Erythroblast (primary cell): ENCODE data around the gene ST6GALNAC2.
"Not testable (repeated sequence)": the region's sequence is repeated elsewhere in the genome, so short reads cannot be mapped to it uniquely, and the experiment has no call there.

Experiments
- DNase-seq, 2 experiments: peaks; one replicate each; lab custom pipeline; 2025; lab: John Stamatoyannopoulos, UW
- GATA1 ChIP-seq: IDR thresholded peaks from 2 replicates; pipeline ENCODE4 v1.6.1; 2011; ENCODE audit warnings: low read depth, mild to moderate bottlenecking, control low read depth, low read length, moderate library complexity
- POLR2A ChIP-seq: IDR thresholded peaks from 2 replicates; pipeline ENCODE4 v1.6.1; 2011; ENCODE audit warnings: mild to moderate bottlenecking, low read length

ST6GALNAC2 gene

DNA sequence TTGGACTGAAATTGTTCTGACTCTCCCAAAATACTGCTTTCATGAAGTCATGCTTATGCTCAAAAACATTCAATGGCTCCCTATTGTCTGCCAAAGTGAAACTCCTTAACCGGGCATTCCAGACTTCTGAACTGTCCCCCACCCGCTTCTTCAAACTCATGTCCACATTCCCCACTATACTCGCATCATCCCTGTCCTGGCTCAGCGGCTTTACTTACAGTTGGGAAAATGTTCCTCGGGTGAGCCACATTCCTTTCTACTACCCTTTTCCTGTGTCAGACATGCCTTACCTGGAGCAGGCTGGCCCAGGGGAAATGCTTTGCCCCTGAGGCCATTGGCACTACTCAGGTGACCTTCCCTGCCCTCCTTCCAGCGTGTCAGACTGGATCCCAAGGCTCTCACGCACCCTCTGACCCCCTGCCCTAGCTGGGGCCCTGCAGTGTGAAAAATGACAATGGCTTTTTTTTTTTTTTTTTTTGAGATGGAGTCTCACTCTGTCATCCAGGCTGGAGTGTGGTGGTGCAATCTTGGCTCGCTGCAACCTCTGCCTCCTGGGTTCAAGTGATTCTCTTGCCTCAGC, 53.5 kb downstream of the ST6GALNAC2 start:
- DNase-seq = no peak
- TF ChIP-seq POLR2A (no peak), GATA1 (no peak)

DNA sequence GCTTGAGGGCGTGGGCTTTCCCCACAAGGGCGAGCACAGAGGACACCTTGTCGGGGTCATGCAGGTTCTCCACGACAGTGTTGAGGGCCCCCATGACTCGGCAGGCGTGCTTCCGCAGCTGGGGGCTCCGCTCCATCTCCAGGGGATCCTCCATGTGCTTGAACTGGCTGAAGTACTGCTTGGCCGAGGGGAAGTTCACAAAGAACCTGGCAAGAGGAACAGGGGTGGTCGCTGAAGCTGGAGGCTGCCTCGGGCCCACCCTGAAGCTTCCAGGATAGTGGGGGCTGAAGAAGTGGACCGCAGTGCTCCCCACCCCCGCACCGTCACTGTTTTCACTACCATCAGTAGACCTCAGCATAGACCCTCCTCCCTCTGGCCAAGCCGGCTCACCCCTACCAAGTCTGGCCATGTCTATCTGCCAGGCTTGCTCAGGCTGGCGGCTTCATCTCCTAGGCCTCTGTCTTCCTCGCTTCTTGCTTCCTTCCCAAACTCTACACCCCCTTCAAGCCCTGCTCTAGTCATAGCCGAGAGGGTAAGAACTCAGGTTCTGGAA, 54.1 kb downstream of the ST6GALNAC2 start:
- TF ChIP-seq POLR2A (no peak), GATA1 (no peak)
- no peak for DNase-seq

DNA sequence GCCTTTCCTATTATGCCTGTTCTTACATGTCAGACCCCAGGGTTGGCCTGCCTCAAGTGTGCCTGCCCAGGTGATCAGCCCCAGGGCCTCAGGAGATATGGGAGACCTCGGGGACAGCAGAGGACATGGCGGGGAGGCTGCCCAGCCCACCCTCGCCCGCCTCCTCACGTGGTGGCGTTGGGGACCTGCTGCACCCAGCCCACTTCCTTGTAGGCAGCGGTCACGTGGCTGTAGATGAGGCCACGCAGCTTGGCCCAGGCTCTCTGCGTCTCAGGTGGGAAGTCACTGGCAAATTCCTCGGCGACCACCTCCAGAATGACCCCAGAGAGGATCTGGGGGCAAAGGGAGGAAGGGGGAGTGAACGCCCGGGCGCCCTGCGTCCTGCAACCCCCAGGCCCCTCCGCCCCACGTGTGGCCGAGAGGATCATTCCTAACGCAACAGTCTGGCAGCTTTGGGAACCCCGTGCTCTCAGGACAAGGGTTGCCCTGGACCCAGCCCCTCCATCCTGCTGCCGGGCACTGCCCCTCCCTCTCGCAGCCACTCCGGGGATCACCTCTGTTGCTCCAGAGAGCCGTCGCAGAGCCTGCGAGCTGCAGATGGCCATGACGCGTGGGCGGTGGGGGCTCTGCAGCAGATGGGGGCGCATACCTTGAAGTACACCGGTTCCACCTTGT, 54.7 kb downstream of the ST6GALNAC2 start:
- DNase-seq = no peak
- TF ChIP-seq GATA1 (no peak), POLR2A (no peak)

DNA sequence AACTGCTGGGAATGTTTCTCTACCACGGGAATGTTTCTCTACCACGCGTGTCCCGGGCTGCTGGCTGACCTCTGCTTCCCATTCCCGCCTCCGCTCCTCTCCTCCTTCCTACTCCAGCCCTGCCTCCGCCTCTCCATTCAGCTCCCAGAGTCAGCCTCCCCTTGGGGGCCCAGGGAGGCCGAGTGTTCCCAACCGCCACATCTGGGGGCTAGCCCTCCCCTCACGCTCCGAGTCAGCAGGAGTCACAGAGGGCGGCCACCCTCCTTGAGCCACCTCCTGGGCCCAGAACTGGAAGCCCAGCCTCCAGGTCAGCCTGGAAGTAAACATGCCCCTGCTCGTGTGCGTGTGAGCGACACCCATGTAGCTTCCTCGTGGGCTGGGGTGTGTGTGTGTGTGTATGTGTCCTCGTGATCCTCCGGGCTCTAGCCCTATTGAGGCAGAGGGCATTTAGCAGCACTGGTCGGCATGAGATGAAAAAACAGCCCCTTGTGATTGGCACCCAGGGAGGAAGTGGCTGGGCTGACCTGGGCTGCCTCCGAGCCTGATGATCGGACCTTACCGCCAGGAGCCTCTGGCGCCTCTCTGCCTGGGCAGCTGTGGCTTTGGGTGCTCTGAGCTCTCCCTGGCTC, 55.5 kb downstream of the ST6GALNAC2 start:
- TF ChIP-seq POLR2A (no peak), GATA1 (no peak)
- no peak for DNase-seq

DNA sequence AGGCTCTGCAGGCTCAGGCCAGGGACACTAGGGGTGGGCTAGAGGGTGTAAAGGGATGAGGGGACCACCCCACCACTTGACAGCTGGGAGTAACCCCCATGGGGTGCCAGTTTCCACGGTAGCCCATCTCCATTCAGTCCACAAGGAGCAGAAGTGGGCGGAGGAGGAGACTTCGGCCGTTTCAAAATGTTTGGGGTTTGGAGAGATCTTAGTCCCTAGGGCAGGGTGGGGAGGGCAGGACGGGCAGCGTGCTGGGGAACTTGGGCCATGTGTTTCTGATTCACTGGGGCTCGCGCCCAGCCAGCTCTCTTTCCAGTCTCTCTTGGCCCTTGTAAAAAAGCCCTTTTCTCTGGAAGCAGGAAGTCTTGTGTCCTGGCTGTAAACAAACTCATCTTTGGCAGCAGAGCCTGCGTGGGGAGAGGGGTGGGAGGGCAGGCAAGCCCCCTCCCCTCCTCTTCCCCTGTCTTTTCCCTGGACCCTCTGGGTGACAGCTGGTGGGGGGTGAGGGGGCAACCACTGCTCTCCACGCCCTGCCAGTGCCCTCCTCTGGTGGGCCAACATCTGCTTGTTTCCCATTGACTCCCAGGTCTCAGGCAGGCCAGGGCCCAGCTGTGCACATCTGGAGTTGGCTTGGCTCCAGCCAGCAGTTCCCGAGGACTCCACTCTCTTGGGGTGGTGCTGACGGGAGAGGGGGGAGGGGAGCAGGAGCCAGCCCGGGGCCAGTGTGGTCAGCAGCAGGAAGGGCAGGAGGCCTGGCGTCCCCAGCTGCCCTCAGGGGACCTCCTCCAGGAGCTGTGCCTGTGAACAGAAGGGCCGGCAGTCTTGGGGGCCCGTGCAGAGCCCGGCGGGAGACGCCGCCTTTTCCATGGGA, 56.2 kb downstream of the ST6GALNAC2 start:
- DNase-seq = no peak
- TF ChIP-seq POLR2A (no peak), GATA1 (no peak)

DNA sequence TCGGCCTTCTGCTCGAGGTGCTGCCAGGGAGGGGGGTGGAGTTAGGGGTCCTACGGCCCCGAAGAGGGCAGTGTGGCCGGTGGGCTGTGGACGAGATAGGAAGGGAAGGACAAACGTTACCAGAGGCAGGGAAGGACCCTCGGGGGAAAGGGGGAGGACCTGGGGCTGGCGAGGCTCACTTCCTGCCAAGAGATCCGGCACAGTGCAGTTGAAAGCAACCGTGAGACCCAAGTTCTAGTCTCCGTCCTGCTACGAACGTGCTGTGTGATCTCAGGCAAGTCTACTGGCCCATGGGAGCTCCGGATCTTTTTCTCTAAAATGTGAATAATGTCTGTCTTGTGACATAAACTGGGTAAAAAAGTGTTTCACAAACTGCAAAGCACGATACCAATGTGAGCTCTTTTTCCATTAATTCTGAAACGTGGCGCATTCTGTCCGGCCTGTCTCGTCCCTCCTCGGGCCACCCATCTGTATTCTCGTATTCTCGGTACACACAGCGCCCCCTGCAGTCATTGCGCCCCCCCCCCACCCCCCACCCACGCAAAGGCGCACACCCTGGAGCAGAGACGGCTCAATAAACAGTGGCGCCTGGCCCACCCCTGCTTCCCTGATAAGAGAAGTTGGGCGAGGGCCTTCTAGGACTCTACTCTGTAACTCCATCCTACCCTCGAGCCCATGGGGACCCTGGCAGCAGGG, 57.0 kb downstream of the ST6GALNAC2 start:
- DNase-seq = peak; percentile 59 to 61
- no peak for TF ChIP-seq POLR2A
- TF ChIP-seq GATA1 = no peak

DNA sequence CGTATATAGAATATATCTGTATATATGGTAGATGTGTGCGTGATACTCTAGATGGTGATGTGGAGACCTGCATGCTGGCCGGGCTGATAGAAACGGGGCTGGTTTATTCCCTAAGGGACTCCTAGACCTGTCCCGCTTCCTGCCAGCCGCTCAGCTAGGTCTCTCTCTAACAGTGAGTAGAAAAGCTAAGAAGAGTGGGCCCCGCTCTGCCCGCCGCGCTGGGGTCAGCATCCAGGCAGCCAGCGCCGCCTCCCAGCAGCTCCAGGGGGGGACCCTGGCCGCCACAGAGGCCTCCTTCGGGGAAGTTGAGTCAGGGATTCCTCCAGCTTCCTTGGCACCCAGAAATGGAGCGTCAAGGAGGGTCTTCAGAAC, 57.5 kb downstream of the ST6GALNAC2 start:
- no peak for TF ChIP-seq GATA1
- no peak for TF ChIP-seq POLR2A
- DNase-seq = no peak

DNA sequence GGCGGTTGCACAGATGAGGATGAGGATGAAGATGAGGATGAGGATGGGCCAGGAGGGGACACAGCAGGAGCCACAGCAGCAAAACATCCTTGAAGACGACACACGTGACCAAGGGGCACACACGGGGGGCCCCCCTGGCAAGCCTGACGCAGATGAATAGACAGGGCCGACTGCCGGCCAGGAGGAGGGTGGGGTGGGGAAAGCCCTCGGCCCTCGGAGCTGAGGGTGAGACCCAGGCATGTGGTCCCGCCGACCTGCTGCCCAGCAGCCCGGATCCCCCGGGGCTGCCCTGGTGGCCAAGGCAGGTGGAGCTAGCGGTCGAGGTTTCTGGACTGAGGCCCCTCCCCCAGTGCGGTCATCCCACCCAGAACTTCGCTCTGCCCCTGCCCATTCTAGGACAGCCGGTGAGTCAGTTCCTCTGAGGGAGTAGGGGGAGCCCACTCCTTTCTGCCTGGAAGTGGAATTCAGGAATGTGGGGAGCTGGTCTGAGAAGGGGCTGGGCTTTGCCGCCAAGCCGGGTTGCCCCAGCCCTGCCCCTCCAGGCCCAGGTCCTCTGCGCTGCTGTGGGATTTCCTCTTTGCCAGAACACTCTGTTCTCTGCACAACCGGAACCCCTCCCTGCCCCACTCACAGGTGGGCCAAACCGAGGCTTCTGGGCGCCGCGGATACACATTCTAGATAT, 58.1 kb downstream of the ST6GALNAC2 start:
- DNase-seq = no peak
- TF ChIP-seq GATA1 (no peak), POLR2A (no peak)

DNA sequence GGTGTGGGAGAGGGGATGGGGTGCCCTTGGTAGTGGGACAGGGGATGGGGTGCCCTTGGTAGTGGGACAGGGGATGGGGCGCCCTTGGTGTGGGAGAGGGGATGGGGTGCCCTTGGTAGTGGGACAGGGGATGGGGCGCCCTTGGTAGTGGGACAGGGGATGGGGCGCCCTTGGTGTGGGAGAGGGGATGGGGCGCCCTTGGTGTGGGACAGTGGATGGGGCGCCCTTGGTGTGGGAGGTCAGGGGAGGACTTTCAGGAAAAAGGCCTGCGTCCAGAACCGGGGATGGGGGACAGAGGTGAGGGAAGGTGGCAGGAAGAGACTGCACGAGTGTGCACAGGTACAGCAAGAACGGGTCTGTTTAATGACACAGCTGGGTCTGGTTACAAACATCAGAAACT, 58.6 kb downstream of the ST6GALNAC2 start:
- not testable (repeated sequence) for DNase-seq

DNA sequence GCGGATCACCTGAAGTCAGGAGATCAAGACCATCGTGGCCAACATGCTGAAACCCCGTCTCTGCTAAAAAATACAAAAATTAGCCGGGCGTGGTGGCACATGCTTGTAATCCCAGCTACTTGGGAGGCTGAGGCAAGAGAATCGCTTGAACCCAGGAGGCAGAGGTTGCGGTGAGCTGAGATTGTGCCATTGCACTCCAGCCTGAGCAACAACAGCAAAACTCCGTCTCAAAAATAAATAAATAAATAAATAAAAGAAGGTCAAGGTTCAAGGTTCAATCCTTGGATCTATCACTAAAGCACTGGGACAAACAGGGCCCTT, 60.2 kb downstream of the ST6GALNAC2 start:
- DNase-seq = not testable (repeated sequence)

DNA sequence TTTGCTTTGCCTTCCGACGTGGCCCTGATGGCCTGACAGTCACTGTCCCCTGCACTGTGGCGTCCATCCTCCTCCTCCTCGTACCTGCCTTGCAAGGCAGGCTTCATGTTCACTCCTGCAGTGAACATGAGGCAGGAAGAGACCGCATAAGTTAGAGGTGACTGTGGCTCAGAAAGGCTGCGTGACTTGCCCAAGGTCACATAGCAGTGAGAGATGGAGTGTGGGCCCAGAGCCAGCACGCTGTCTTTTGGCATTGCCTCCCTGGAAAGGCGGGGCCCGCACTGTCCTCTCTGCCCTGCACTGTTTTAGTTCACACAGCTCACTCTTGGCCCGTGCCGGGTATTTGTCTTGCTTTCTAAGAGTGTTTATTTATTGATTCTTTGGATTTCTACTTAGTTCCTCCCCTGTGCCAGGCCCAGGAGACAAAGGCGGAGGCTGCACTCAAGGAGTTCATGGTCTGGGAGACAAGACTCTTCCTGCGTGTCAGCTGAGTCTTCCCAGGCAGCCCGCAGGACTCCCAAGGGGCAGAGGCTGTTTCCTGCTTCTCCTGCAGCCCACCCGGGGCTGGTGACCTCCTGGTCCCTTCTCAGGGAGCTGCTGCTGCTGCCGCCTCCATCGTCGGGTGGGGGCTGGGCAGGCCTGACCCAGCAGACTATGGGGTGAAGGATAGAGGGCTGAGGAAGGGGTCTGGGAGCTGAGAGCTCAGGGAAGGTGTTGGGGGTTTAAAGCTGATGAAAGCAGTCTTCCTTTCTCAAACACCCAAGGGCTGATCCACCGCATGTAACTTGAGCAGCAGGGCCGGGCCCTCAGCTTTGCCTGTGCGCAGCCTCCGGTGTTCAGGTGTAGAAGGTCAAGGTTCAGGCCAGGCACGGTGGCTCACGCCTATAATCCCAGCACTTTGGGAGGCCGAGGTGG, 60.8 kb downstream of the ST6GALNAC2 start:
- no peak for DNase-seq
- TF ChIP-seq GATA1 (no peak), POLR2A (no peak)

DNA sequence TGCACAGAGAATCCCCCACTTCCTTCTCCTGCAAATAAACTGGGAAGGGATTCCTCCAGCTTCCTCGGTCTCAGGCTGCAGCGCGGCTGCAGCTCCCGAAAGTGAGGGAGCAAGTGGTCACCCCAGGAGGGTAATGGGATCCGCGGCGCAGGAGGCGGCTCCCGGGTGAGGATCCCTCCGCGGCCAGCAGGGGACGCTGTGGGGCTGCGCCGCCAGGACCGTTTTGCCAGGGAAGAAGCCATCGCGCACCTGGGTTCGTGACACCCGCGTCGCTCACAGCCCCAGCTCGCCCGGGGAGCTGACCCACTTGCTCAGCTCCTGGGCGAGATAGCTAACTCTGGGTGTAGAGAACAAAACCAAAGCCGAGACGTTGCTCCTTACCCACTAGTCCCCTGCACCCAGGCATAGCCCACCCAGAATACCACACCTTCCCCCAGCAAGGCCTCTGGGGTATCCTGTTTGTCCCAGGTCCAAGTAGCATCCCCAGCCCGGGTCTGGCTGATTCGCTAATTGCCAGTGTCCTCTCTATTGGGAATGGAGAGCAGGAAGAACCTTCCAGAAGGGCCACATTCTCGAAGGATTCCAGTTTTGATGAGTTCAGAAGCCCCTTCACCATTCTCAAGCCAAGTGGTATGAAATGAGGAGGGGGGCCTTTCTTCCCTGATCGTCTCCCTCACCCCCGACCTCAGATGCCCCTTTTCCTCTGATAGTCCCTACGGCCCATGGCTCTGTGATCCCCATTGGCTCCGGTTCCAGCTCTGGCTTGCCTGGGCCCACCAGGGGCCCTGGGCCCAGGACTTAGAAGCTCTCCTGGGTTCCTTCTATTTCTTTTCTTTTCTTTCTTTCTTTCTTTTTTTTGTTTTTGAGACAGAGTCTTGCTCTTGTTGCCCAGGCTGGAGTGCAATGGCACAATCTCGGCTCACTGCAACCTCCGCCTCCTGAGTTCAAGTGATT, 62.3 kb downstream of the ST6GALNAC2 start:
- peak; percentile 68 to 86 for DNase-seq
- TF ChIP-seq GATA1 (no peak), POLR2A (no peak)

DNA sequence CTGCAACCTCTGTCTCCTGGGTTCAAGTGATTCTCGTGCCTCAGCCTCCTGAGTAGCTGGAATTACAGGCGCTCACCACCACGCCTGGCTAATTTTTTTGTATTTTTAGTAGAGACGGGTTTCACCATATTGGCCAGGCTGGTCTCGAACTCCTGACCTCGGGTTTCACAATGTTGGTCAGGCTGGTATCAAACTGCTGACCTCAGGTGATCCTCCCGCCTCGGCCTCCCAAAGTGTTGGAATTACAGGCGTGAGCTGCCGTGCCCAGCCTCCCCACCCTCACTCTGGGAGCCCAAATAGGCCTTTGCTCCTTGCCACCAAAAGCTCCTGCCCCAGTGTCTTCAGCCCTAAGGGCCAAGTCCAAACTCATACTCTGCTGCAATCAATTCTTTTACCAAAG, 64.0 kb downstream of the ST6GALNAC2 start:
- DNase-seq = not testable (repeated sequence)
